ENCODE data around the gene CFAP61. TPM values are rescaled to one million over a fixed set of nuclear protein-coding genes. Genes with fewer than 3 reads are reported as not detected.
"Not testable (repeated sequence)": the region's sequence is repeated elsewhere in the genome, so short reads cannot be mapped to it uniquely, and the experiment has no call there.

Gene CFAP61
- total RNA-seq, 1 donor from 2014 or later = not detected

DNA sequence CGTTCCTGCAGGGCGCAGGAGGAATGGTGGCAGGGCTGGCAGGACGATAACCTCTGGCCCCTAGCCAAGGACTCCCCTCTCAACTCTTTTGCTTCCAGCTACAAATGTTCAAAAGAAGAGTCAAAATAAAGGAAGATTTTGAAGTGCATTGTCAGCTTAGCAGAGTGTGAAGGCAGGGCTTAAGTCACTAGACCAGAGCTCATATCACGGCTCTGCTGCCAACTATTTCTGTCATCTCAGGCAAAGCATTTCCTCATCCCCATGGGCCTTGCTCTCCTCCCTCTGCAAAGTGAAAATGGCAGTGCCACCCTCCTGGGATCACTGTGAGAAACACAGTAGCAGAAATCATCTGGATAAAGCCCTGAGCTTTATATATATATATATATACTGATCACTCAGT lies 36.7 kb downstream of the CFAP61 start:
- intact Hi-C loops (cut with micrococcal nuclease) = no loop called here

DNA sequence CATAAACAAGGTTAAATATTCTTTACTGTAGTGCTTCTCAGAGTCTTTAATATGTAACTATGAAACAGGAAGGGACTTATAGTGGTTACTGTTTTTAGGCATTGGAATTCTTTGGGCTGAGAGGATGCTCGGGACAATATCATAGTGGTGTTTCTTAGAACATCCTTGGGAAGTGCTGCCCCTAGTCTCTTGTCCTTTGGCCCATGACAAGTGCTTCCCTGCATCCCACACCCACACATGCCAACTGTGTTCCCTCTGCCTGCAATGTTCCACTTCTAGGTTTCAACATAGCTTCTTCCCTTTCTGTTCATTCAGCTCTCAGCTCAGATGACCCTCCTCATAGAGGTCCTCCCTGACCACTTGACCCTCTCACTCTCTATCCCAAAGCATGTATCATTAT lies 37.6 kb downstream of the CFAP61 start:
- intact Hi-C loops (cut with micrococcal nuclease) = no loop called here

DNA sequence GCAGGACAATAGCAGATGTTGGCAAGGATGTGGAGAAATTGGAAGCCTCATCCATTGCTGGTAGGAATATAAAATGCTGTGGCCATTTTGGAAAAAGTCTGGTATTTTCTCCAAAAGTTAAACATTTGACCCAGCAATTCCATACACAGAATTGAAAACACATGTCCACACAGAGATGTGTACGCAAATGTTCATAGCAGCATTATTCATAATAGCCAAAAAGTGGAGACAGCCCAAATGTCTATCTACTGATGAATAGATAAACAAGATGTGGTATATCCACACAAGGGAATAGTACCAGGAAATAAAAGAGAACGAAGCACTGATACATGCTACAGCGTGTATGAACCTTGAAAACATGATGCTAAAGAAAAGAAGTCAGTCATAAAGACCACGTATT lies 40.5 kb downstream of the CFAP61 start:
- intact Hi-C loops (cut with micrococcal nuclease) = no loop called here

DNA sequence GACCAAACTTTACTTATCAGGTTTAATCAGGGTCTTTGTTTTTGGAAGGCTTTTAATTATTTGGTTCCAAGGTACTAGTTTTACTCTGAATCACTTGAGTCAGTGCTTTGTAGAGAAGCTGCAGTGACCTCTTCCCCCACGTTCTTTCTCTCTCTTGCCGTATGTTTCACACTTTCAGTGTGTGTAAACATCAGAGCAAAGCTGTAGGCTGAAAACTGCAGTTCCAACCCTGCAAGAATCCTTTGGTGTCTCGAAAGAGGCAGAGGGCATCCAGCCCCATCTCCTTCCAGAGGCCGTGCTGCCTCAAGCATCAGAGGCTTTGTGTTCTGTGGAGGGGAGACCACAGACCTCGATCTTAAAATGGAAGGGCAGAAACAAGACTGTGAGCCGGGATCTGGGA lies 42.1 kb downstream of the CFAP61 start:
- intact Hi-C loops (cut with micrococcal nuclease) = no loop called here

DNA sequence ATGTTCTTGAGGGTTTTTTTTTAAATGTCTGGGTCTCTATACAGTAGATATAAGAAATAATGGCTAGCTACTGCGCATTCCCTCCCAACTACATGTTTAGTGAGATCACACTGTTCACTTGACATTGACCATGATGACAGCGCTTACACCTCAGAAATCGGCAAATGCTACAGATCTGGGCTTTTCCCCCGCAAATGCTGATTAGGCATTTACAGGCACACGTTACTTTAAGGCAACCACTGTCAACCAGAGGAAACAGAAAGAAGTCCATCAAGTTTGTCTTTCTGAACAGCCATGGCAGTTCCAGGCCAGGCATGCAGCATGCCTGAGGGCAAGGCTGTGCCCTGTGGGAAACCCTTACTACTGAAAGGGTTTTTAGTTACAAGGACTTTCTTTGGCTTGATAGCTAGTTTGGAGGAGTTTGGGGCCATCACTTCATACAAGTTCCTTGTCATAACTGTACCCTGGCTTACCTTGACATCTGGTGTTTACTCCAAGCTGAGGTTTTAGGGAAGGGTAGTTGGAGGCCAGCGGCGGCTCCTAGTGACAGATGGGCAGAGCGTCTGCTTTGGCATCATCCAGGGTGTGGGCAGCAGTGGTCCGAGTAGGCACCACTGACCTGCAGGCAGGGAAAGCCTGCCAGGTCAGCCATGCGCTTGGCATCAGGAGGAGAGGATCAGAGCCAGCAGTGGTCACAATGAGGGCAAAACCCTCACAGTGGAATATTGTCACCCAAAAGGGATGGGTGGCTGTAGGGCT lies 43.0 kb downstream of the CFAP61 start:
- intact Hi-C loops (cut with micrococcal nuclease) = no loop called here

DNA sequence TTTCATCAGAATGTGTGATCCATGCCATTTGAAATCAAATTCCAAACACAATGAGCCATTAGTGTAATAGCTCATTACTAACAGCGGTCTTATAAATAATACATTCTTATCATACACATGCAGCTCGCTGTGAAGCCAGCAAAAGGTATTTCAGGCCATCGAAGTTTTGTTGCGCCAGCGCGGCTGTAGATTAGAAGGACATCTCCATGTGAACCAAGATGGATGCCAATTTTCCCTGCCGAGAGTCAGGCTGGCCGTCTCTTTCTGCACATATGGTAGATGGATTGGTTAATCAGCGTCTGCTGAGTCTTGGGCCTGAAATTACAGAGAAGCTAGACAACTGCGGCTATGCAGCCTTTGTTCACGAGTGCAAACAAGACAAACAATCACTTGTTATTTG lies 44.1 kb downstream of the CFAP61 start:
- intact Hi-C loops (cut with micrococcal nuclease) = no loop called here

DNA sequence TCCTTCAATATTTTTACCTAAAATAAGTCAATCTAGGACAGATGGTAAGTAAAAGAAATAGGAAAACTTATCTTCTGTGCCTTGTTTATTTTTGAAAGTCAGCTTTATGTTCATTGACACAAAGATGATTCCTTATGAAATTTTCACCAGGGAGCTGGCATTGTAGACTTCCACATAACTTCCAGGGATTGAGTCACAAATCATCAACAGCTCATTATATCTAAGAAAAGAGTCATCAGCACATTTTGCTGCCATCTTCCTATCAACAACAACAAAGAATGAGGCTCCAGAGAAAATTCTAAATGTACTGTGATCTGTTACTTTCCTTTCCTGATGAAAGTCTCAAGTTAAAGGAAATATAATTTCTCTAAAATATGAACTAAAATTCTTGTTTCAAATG lies 48.5 kb downstream of the CFAP61 start:
- intact Hi-C loops (cut with micrococcal nuclease) = no loop called here

DNA sequence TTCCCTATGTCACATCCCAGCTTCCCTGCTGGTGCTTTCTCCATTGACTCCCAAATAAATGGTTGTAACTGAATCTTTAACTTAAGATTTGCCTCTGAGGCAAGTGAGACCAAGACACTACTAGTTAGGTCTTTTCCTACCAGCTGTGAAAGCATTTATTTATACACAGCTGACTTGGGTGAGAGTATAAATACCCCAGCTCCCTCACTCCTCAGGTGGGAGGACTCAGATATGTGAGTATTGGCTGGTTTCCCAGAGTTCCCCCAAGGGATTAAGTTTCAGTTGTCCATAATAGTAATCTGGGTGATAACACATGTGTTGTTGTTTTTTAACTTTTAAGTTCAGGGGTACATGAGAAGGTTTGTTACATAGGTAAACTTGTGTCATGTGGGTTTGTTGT lies 49.8 kb downstream of the CFAP61 start:
- intact Hi-C loops (cut with micrococcal nuclease) = no loop called here

DNA sequence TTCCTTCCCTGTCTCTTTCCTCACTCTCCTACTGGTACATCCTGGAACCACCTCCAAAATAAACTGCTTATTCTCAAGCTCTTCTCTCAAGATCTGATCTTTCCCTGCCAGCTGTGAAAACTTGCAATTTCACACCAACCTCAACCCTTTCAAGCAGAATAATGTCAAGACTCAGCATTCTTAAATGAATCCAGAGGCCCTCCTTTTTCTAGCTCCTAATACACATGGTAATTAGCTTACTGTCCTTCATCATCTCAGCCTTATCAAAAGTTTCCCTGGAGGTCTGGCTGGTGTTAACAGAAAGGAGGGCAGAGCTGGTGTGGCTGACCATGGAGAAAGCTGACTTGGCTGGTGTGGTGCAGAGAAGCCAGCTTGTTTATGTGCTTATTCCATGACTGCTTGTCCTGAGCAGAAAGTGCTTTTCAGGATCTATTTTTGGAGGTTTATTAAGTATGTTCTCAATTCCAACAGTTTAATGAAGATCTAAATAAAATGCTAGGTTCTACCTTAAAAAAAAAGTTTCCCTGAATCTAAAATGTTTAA lies 50.5 kb downstream of the CFAP61 start:
- intact Hi-C loops (cut with micrococcal nuclease) = no loop called here

DNA sequence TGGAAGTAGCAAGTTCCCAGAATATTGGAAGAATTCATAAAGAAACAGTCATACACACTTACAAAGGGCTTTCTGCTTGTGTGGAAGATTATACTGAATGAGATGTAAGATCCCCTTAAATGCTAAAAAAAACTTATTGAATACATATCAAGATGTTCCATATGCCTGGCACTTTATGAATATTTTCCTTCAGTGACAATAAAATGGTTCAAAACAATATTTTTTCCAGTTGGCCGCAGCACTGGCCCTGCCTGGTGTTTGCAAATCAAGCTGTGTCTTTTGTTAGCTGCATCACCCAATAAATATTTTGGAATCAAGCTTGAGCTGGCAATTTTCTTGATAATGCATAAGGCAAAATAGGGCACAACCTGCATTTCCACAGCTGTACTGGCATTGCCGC lies 51.2 kb downstream of the CFAP61 start:
- intact Hi-C loops (cut with micrococcal nuclease) = no loop called here

DNA sequence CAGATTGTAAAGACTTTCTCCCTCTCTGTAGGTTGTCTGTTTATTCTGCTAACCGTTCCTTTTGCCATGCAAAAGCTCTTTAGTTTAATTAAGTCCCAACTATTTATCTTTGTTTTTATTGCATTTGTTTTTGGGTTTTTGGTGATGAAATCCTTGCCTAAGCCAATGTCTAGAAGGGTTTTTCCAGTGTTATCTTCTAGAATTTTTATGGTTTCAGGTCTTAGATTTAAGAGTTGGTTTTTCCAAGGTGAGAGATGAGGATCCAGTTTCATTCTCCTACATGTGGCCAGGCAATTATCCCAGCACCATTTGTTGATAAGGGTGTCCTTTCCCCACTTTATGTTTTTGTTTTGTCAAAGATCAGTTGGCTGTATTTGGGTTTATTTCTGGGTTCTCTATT lies 70.9 kb downstream of the CFAP61 start:
- intact Hi-C loops (cut with micrococcal nuclease) = not testable (repeated sequence)

DNA sequence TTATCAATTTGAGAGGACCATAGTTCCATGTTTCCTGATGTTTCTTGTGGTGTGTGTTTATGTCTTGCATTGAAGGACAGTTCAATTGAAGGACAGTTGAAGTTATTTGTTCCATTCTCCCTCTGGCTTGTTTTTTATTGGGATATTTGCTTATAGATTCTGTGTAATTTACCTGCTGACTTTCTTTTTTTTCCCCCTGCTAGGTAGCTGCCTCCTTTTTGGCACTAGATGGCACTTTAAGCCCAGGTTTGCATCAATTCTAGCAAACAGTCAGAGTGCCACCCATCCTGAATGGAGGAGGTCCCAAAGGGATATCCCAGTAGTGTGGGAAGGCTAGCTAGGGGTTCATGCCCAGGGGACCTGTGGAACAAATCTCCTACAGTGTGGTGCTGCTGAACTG lies 78.1 kb downstream of the CFAP61 start:
- intact Hi-C loops (cut with micrococcal nuclease) = no loop called here

DNA sequence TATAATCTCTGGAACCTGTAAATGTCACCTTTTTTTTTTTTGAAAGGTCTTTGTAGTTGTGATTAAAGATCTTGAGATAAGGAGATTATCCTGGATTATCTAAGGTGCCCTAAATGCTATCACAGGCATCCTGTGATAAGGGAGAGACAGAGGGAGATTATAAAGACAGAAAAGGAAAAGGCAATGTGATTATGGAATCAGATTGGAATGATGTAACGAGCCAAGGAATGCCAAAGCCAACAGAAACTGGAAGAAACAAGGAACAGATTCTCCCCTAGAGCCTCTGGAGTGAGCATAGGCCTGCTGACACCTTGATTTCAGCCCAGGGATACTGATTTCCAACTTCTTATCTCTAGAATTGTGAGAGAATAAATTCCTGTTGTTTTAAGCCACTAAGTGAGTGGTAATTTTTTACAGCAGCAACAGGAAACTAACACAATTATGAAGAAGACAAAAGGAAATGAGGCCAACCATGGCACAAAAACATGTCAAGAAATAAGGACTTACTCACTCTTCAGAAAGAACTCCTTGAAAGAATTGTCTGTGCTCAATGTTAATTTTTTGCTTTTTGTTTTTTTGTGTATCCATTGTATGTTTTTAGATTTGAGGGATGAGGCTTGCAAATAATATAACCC lies 82.7 kb downstream of the CFAP61 start:
- intact Hi-C loops (cut with micrococcal nuclease) = no loop called here

DNA sequence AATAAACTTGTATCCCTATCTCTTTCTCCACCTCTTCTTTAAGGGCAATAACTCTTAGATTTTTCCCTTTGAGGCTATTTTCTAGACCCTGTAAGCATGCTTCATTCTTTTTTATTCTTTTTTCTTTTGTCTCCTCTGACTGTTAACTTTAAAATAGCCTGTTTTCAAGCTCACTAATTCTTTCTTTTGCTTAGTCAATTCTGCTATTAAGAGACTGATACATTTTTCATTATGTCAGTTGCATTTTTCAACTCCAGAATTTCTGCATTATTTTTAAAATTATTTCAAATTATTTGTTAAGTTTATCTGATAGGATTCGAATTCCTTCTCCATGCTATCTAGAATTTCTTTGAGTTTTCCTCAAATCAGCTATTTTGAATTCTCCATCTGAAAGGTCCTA lies 84.0 kb downstream of the CFAP61 start:
- intact Hi-C loops (cut with micrococcal nuclease) = no loop called here

DNA sequence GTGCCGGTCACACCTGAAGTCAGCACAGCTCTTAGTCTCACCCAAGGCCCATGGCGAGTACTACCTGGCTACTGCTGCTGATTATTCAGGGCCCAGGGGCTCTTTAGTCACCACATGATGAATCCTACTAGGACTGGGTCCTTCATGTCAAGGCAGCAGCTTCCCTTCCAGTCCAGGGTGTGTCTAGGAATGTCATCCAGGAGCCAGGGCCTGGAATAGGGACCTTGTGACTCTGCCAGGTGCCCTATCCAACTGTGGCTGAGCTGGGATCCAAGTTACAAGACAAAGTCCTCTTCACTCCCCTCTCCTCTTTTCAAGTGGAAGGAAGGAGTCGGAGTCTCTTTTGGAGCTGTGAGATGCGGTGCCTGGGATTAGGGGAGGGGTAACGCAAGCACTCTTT lies 85.5 kb downstream of the CFAP61 start:
- intact Hi-C loops (cut with micrococcal nuclease) = no loop called here

DNA sequence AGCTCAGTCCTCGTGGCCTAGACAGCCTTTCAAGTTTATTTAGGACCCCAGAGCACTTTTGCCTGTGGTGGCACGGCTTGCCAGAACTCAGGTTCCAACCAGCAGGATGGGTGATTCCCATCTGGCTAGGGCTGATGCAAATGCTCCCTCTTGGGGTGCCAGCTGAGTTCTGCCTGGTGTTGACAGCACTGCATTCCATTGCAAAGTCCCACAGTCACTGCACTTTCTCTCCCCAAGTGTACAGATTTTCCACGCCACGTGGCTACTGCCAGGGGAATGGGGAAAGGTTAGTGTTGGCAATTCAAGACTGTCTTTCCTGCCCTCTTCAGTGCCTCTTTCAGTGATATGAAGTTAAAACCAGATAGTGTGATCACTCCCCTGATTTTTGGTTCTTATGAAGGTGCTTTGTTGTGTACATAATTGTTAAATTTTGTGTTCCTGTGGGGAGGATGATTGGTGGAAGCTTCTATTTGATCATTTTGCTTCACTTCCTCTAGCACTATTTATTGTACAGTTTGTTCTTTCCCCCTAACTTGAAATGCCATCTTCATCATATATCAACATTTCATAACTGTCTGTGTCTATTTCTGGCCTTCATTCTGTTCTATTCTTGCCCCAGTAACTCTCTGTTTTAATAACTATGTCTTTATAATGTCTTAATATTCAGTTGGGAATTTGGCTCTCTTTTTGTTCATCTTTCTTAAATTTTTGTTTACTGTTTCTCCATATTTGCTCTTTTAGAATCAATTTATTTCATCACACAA lies 86.2 kb downstream of the CFAP61 start:
- intact Hi-C loops (cut with micrococcal nuclease) = no loop called here

DNA sequence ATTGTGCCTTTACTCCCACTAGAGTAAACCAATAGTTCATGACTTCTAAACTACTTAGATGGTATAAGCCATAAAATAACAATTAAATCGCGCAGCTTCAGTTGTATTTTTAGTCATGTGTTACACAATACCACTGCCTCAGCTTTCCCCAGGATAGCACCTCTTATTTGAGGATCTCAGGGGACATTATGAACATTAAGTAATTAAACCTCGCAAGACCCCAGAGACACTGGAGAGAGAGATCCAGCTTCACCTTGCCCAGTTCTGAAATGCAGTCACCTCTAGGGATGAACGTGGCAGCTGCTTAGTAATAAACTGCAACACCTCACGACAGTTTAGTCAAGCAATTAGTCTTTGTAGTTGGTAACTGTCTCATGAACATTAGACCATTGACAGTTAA lies 87.1 kb downstream of the CFAP61 start:
- intact Hi-C loops (cut with micrococcal nuclease) = no loop called here

DNA sequence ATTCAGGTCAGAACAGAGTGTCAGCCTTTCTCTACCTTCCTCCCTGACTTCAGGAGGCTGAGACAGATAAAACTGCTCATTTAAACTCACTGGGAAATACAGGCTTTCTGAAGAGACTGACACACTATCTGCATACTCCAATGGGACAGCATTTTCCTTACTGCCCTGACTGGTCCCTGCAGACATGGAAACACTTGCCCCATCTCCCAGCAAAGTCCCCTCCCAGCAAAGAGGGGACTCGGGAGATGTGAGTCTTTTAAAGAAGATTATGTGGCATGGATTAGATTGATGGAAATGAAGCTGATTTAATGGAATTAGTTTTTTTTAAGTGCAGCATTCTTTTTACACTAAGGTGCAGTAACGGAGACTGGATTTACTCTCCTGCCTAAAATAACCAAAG lies 90.8 kb downstream of the CFAP61 start:
- intact Hi-C loops (cut with micrococcal nuclease) = no loop called here

DNA sequence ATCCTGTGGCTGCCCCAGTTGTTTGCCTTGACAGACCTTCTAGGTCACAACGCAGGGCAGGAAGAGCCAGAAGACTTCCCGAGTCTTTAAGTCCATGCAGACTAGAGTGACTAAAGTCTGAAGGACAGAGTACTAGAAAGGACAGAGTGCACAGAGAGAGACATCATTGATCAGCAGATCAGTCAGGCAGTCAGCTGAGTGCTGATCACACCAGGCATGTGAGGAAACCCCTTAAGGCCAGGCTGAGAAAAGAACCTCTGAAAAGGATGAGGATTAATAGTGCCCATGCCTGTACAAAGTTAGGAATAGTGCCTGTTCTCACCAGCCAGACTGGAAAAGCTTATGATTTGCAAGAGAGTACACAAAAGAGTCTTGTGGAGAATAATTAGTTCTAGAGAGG lies 91.3 kb downstream of the CFAP61 start:
- intact Hi-C loops (cut with micrococcal nuclease) = no loop called here

DNA sequence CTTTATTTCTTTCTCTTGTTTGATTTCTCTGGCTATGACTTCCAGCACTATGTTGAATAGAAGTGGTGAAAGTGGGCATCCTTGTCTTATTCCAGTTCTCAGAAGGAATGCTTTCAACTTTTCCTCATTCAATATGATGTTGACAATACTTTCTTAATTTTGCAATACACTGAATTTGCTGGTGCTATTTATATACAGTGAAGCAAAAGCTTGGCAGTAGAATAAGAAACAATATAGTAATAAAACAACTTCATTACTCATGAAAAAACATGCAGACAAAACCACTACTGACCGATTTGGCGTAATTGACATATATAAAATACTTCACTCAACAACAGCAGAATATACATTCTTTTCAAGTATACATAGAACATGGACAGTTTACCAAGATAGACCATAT lies 96.4 kb downstream of the CFAP61 start:
- intact Hi-C loops (cut with micrococcal nuclease) = no loop called here

DNA sequence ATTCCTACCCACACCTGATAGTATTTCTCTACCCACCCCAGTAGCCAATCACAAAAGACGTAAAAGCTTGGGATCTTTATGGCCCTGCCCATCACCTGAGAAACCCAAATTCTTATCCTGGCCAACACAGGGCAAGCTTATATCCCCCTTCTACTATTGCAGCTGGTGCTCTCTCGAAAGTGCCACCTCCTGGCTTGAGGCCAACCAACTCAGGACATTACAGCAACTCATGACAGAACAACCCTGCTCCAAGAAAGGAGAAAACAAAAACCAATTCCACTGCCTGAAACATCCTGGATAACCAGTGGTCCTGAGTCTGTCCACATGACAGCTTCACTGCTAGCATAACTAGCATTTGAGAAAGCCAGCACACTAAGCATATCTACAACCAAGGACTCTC lies 97.9 kb downstream of the CFAP61 start:
- intact Hi-C loops (cut with micrococcal nuclease) = no loop called here

DNA sequence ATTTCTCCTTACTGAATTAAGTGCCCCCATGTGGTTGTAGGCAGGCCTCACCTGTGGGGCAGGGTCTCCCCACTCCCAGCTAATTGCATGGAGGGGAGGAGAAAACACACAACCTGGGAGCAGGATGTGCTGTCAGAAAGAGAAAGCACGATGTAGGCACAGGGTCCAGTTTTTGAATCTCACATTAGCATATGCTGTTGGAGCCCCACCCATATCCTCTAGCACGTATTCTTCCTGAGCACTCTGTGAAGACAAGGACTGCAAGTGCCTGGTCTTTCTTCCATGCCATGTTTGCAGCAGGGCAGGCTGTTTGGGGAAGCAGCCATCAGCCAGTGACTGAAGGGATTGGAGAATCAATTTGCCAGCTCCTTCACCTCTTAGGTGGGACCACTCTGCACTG lies 108.2 kb downstream of the CFAP61 start:
- intact Hi-C loops (cut with micrococcal nuclease) = no loop called here

Data from T-helper 2 cell treated with Interferon-gamma antibody and Interleukin-4, amounts not matched to agents 100 ng/mL and 5 ng/mL, for 36 hours (primary cell).